ENCODE measurements around the gene KCNN3.

Gene KCNN3

GRCh38 chr1:154832384-154832783 lies 37.7 kb downstream of the KCNN3 start:
- no peak overlapping the region for H3K27ac ChIP-seq
- TF ChIP-seq ZFX (IDR thresholded peaks at IDR 0.05; ENCODE audit: borderline replicate concordance) (no peak), CTCF (IDR thresholded peaks at IDR 0.05) (no peak)

GRCh38 chr1:154831462-154831861 lies 38.6 kb downstream of the KCNN3 start:
- no peak overlapping the region for H3K27ac ChIP-seq
- no peak for TF ChIP-seq CTCF (IDR thresholded peaks at IDR 0.05)
- no peak for TF ChIP-seq ZFX (IDR thresholded peaks at IDR 0.05; ENCODE audit: borderline replicate concordance)

GRCh38 chr1:154829062-154829461 lies 41.0 kb downstream of the KCNN3 start:
- H3K27ac ChIP-seq, result no peak overlapping the region
- TF ChIP-seq CTCF (IDR thresholded peaks at IDR 0.05) (no peak), ZFX (IDR thresholded peaks at IDR 0.05; ENCODE audit: borderline replicate concordance) (no peak)

GRCh38 chr1:154824179-154825000 lies 45.7 kb downstream of the KCNN3 start:
- no peak for TF ChIP-seq ZFX (IDR thresholded peaks at IDR 0.05; ENCODE audit: borderline replicate concordance)
- no peak for TF ChIP-seq CTCF (IDR thresholded peaks at IDR 0.05)
- H3K27ac ChIP-seq, result no peak overlapping the region

- no peak overlapping the region for H3K27ac ChIP-seq
- TF ChIP-seq ZFX (IDR thresholded peaks at IDR 0.05; ENCODE audit: borderline replicate concordance) (no peak), CTCF (IDR thresholded peaks at IDR 0.05) (no peak)
Measured at GRCh38 chr1:154822717-154823116, 47.4 kb downstream of the KCNN3 start.

- no peak overlapping the region for H3K27ac ChIP-seq
- TF ChIP-seq CTCF (IDR thresholded peaks at IDR 0.05), result no peak
- no peak for TF ChIP-seq ZFX (IDR thresholded peaks at IDR 0.05; ENCODE audit: borderline replicate concordance)
Measured at GRCh38 chr1:154822233-154822632, 47.8 kb downstream of the KCNN3 start.

- no peak overlapping the region for H3K27ac ChIP-seq
Measured at GRCh38 chr1:154821083-154821482, 49.0 kb downstream of the KCNN3 start.

More at GRCh38 chr1:154821083-154821482, 49.0 kb downstream of the KCNN3 start:
- TF ChIP-seq CTCF (IDR thresholded peaks at IDR 0.05), result no peak
- no peak for TF ChIP-seq ZFX (IDR thresholded peaks at IDR 0.05; ENCODE audit: borderline replicate concordance)
